ENCODE results near the gene CEP128.

Gene CEP128

GRCh38 chr14:80664576-80664975 is 277.0 kb downstream of the CEP128 start:
- DNase-seq (ENCODE audit: low spot score): no peak

- DNase-seq (ENCODE audit: low spot score): no peak
Observed at GRCh38 chr14:80663541-80663940, 278.0 kb downstream of the CEP128 start.

GRCh38 chr14:80659783-80660182 is 281.8 kb downstream of the CEP128 start:
- DNase-seq (ENCODE audit: low spot score): no peak

GRCh38 chr14:80658733-80659132 is 282.8 kb downstream of the CEP128 start:
- no peak for DNase-seq (ENCODE audit: low spot score)

DNA sequence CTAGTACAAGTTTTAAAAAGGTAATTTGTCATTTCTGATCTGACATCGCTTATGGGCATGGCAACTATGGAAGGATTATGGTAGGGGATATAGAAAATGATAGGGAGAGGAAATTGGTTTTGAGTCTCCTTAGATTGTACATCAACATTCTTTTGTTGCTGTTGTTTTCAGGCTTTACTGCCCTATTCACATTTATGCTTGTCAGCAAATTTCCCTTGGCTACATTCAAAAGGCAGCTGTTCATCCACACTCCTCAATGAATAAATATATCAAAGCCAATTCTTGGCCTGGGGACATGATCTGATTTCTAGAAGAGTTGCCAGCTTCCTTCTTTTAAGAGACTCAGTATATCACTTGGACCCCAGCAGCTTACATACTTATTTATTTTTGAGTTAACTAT is 283.4 kb downstream of the CEP128 start:
- no peak for DNase-seq (ENCODE audit: low spot score)

GRCh38 chr14:80653956-80654355 is 287.6 kb downstream of the CEP128 start:
- DNase-seq (ENCODE audit: low spot score): no peak

- DNase-seq (ENCODE audit: low spot score): no peak
Observed at GRCh38 chr14:80645667-80646413, 295.7 kb downstream of the CEP128 start.

DNA sequence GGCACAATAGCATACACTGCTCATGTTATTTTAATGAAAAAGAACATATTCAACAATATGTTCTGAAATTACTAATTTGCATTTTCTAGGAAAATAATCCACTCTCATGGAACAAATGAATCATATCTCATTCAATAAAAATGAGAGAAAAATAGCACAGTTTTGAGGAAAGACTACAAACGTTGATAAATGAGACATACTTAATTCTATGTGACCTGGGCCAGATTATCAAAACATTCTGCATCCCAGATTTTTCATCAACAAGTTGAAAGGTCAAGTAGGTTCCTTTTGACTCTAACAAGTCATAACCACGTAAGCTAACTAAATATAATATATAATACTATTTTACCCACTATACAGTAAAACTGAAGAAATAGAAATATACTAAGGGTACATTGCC is 296.7 kb downstream of the CEP128 start:
- DNase-seq (ENCODE audit: low spot score): no peak

- DNase-seq (ENCODE audit: low spot score): no peak
Observed at GRCh38 chr14:80638620-80639515, 302.7 kb downstream of the CEP128 start.

DNA sequence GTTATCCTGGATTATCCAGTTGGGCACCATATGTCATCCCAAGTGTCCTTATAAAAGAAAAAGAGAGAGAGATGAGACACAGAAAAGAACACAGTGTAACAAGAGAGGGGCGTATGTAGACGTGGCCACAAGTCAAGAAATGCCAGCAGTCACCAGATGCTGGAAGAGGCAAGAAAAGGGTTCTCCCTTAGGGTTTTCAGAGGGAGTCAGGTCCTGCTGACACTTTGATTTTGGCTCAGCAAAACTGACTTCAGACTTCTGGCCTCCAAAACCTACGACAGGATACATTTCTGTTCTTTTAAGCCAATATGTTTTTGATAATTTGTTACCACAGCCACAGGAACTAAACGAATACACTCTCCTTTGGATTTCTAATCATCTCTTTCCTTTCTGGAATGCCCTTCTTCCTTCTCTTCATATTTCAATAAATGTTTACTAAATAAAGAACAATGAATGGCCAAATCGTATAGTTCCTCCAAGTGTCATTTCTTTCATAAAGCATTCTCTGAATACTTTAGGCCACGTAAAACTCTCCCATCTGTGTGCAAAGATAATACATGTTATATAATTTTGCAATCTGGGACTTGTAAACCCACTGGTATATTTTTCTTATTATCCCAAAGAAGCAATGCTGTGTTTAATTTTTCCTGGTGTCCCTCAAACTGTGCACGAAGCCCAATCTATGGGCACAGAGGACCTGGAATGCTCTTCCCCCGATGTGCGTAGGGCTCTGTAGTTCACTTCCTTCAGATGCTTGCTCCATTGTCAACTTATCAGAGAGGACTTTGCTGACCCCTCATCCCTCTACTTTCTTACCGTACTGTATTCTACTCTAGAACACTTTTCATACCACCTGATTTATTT is 303.6 kb downstream of the CEP128 start:
- DNase-seq (ENCODE audit: low spot score): no peak

- no peak for DNase-seq (ENCODE audit: low spot score)
Observed at GRCh38 chr14:80636071-80636470, 305.5 kb downstream of the CEP128 start.

DNA sequence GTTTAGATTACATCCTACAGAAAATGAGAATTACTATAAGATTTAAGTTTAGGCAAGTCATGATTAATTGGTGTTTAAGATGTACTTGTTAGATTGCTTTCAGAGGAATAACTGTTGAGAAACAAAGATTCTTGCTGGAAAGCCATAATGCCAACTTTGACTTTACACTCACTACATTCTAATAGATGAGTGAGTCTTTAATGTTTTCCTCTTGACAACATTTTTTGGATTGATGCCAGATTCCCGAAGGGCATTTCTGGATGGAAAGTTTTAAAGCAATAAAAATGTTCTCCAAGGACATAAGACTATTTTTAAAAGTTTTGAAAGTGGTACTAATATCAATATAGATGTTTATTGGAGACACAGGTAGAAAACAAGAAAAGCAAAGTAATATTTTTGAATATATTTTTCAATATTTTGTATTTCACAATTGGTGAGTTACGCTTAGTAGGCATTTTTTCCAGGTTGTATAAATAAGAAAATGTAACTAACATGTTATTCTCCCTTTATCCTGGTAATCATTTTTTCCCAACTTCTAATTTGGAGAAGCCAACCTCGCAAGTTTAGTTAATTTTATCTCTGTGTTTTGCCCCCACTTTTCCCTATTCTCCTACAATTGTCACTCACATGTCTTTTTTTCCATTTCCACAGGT is 307.3 kb downstream of the CEP128 start:
- no peak for DNase-seq (ENCODE audit: low spot score)

GRCh38 chr14:80629606-80630005 is 311.9 kb downstream of the CEP128 start:
- no peak for DNase-seq (ENCODE audit: low spot score)

- DNase-seq (ENCODE audit: low spot score): no peak
Observed at GRCh38 chr14:80628547-80628946, 313.0 kb downstream of the CEP128 start.

DNA sequence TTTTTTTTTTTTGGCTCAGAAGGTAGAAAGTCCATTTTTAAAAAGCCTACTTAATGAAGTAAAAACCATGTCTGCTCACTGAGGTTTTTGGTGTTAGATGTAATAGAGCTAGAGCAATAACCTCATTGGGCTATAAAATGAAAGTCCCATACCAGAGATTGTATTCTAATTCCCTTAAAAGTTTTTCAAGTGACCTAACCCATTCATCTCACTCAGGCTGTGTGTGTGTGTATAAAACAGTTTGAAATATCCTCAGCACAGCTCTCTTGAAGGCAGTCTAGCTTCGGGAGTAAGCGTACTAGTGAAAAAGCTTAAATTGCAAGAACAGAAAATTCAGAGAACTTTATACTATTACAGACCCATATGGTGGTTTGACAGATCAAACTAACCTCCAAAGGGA is 313.8 kb downstream of the CEP128 start:
- DNase-seq (ENCODE audit: low spot score): no peak

GRCh38 chr14:80624581-80624980 is 317.0 kb downstream of the CEP128 start:
- no peak for DNase-seq (ENCODE audit: low spot score)

DNA sequence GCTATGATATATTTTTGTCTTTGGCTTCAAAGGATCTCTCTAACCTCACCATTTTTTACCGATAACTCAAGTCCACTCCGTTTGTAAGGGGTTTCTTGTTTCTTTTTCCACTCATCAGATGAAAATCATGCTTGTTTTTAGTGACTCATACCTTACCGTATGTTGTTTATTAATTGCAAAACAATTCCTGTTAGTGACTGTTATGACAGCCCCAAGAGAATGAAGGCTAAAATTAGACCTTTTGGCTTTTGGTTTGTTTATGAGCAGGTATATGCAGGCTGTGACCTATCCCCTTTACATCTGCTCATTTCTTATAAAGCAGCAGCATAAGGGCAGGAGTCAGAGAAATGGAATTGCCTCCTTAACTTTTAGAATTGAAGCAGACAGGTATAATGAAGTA is 319.8 kb downstream of the CEP128 start:
- DNase-seq (ENCODE audit: low spot score): no peak

DNA sequence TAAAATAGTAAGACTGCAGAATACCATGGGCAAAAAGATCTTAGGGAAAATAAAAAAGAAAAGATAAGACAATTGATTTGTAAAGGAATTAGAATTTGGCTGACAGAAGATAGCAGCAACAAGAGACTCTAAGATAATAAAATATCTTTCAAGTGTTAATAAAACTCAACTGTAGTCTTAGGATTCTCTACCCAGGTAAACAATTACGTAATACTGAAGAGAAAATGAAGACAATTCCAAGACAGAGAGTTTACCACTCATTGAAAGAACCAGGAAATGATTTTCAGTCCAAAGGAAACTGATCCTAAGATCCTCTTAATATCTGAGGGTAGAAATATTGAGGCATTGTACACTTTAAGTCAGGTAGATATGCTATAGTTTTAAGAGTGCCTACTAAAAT is 321.1 kb downstream of the CEP128 start:
- no peak for DNase-seq (ENCODE audit: low spot score)

GRCh38 chr14:80618751-80619329 is 322.7 kb downstream of the CEP128 start:
- DNase-seq (ENCODE audit: low spot score): no peak

- no peak for DNase-seq (ENCODE audit: low spot score)
Observed at GRCh38 chr14:80615831-80616230, 325.7 kb downstream of the CEP128 start.

- DNase-seq (ENCODE audit: low spot score): no peak
Observed at GRCh38 chr14:80609055-80609454, 332.5 kb downstream of the CEP128 start.
